Endometrial microvascular endothelial cells (primary cell): ENCODE data around the gene TGFBI. TPM values are rescaled to one million over a fixed set of nuclear protein-coding genes. Genes with fewer than 3 reads are reported as not detected.

Source experiments
- in situ Hi-C: cut with HindIII; loops from 2 replicates; pipeline ENCODE4 v1.10.0; 2017; ENCODE audit warnings: low sequenced_read_pairs, low pct_unique_long_range_greater_than_20kb; ENCODE audit errors: inconsistent ontology term
- total RNA-seq: library from RNA; depleted of rRNA; stranded (reverse); fragments of >200 nt; gene quantifications from one replicate; pipeline ENCODE4 v1.2.3, GENCODE V29; 2015; ENCODE audit errors: inconsistent ontology term

The TGFBI gene
- total RNA-seq, 1 donor from 2014 or later: 124 TPM

DNA sequence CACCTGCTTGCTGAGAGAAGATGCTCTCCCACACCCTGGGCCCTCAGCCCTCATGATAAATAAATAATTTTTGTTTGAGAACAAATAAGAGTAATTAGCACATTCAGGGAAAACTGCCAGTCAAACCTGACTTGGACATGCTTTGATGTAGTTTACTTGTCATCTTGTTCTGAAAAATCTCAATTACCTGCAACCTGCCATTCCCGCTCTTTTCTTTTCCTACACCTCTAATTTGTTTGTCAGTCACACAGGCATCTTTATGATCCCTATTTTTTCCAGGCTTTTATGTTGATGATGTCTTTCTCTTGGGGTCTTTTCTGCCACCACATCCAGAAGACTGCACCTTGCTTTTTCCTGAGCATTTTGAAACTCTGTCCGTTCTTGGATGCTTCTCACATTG is 28.6 kb upstream of the TGFBI start:
- in situ Hi-C loops: no loop called here

DNA sequence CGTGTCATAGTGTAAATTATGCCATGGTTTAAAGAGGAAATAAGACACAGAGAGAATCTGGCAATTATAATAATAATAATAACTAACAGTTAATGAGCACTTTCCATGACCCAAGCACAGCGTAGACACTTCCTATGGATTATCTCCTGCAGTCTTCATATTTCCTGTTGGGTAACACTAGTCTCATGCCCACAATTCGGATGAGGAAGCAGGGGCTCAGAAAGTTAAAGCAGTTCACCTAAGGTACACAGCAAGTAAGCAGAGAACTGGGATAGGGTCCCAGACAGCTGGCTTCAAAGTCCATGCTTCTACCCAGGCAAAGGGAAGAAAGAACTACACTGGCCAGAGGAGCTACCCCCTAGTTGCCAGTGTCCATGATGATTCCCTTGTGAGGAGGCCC is 27.9 kb upstream of the TGFBI start:
- in situ Hi-C loops: no loop called here

DNA sequence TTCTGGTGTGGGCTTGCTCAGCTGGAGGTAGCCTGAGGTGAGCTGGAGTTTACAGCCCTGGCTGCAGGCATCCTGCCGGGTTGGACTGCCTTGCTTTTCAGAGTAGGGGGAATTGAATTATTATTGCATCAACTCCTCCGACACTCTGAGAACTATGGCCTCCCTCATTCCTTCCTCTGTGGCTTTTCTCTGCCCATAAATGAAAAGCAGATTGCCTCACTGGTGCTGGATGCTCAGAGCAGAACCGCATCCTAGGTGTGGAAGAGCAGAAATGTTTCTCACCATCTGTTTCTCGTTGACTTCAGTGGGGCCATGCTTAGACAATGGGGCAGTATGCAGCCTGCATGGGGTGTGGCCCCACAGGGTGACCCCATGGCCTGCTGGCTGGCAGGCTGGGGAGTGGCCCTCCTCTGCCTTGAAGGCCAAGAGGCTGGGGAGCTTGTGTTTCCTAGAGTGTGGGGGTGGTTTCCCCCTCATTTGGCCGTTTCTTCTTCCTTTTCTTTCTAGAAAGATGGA is 27.3 kb upstream of the TGFBI start:
- in situ Hi-C loops: no loop called here

DNA sequence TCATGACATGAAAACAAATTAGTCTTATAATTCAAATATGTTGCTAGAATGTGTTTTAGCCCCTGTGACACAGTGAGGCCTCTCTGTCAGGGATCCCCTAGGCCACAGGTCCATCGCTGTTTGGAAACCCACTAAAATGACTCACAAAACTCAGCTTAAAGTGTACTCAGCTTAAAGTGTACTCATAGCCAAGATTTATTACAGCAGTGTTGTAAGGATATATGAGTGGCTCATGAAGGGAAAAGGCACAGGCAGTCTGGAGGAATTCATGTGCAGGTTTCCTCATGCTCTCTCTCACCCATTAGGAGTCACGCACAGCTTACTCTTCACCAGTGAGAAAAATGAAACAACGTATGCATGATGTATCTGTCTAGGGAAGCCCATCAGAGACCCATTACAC is 24.4 kb upstream of the TGFBI start:
- in situ Hi-C loops: no loop called here

DNA sequence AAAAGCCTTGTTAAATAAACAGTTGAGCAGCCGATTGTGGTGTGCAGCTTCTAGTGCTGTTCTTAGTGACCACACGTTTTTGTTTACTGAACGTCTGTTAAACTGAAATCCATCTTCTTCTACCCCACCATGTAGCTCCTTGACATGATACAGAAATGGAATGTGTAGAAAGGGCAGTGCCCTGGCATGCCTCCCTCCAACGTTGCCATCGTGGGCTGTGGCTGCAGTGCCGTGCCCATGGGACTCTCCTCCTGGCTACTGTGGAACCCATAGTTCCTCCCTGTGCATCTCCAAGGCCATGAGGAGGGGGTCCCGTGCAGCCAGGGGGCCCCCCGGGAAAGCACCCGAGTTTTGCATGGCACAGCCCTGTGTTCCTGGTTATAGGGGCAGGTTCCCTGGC is 23.3 kb upstream of the TGFBI start:
- in situ Hi-C loops: no loop called here

DNA sequence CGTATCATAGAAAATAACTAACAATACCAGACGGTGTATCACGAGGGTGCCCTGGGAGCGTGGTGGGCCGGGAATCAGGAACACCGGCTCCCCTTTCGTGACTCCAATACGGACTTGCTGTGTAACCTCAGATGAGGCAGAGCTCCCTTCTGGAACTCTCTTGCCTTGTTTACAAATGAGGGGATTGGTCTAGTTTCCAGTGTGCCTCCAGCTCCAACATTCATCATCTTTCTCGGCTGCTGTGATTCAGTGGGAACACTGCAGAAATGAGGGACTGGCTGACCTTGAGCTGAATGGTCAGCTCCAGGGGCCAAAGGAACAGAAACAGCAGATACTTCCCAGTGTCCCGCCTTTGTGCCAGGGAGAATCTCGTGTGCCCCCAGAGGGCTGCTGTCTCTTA is 22.6 kb upstream of the TGFBI start:
- in situ Hi-C loops: no loop called here

DNA sequence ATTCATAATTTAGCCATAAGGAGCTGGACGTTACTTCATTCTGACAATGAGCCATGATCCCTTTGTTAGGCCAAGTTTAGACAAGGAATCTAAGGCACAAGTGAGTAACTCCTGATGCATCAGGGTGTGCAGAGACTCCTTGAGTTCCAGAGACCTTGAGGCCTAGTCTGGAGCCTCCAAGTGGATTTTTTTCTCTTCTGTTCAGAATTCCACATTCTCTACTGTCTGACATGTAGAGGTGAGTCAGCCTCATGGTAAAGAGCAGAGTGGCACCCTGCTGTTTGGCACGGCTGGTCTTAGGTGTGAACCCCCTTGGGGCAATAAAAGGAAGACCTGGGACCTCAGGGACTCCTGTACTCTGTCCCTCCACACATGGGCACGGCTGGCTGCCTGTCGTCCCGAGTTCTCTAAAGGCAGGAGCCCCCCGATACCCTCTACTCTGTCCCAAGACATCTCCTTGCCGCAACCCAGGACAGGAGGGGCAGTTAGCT is 22.0 kb upstream of the TGFBI start:
- in situ Hi-C loops: no loop called here

DNA sequence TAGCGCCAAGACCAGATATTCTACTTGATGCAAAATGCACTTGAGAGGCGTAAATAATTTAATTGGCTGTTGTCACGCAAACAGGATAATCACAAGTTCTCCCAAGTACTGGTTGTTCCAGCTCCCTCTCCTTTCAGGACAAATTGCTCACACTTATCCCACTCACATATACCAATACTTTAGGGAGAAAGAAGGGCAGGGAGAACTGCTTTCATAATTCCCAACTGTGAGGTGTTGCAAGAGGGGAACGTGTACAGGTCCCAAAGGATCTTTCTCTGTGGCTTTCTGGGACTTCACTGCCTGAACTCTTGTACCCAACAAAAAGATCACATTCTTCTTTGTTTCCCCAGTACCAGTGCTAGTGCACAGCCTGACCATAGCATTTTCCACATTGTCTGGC is 21.5 kb upstream of the TGFBI start:
- in situ Hi-C loops: no loop called here

DNA sequence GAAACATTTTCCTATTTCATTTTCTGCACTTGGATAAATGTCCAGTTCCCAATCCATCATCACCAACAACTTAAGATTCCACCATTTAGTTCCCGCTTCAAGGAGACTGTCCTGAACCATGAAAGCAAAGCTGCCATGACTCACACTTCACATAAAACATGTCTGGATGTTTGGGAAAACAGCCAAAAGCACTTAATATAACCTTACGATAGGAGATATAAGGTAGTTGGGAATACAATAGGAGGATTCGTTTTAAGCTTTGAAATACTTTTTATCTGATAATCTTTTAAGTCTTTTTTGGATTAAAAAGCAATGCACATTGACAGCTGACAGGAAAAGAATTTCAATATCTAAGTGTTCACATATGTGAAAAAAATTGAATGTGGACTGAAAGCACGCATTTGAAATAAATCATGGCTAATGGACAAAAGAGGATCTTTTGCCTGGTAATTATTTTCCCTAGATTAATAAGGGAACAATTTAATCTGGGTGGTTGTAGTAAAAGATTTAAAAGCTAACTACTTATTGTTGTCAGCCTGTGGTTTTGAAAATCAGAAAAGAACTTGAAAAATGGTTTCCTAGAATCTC is 17.3 kb upstream of the TGFBI start:
- in situ Hi-C loops: no loop called here

DNA sequence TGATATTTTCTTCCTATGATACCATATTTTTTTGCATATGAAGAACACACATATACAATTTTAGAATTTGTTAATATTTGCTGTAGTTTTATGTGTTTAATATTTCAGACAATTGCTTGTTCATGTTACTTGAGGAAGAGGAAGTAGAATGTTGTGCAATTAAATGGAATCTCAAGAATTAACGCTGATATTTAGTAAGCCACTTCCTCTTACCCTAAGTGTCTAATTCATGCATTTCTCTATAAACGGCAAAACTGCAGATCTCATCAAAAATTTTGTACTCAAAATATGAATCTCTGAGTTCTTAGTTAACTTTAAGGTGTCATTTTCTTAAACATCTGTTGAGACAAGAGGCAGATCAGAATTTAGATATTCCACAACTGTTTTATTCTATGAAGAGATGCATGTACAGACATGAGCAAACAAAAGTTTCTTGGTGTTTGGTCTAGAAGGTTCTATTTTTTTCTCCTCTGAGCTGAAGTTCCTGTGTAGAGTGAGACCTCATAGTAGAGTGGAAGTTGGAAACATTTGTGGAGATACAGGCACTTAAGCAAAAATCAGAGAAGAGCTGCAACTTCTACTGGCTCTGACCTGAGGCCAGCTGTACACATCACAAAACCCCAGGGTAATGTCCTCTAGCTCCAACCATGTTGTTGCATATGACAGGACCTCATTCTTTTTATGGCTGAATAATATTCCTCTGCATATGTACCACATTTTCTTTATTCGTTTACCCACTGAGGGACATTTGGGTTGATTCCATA is 16.6 kb upstream of the TGFBI start:
- in situ Hi-C loops: no loop called here

DNA sequence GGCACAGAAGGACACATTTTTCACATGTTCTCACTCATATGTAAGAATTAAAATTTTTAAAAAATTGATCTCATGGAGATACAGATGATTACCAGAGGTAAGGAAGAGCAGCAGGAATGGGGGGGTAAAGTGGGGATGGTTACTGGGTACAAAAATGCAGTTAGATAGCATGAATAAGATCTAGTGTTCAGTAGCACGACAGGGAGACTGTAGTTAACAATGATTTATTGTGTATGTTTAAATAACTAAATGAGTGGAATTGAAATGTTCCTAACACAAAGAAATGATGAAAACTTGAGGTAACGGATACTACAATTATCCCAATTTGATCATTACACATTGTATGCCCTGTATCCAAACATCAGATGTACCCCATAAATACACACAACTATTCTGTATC is 15.2 kb upstream of the TGFBI start:
- in situ Hi-C loops: no loop called here

DNA sequence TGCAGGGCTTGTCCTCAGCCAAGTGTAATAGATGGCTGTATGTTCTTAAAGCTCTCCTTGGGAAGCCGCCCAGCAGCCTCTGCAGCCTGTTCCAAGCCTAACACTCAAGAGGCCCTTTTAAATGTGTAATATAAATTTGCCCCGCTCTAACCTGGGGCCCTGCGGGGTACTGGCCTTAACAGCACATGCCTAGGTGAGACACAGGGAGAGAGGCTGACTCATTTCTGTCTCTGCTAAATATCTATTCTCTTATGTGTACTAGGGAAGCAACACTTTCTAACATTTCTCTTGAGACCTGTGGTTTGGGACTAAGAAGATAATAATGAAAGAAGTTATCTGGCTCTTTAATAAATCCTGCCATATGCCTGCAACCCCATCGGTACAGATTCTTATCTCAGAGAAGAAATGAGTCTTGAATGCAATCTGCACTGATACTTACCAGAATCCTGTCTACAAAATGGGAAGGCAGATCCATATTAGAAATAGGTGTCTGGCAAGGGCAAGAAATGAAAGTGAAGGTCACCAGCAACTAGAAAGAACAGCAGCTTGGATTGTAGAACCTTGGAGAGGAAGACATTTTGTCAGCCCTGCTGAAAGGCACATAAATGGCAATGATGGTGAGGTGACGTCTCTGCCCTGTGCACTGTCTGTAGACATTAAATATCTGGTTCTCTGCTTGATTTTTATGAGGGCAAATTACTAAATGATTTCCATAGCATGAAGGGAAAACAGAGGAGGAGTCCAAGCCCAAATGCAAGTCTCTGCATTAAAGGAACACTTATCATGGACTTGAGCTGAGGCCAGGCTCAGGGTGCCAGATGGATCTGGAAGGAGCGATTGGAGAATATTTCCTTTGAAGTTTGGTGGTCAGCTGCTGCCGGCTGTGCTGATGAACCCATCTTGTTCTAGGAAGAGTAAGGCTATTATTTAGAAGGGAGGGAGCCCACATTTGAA is 14.5 kb upstream of the TGFBI start:
- in situ Hi-C loops: no loop called here

DNA sequence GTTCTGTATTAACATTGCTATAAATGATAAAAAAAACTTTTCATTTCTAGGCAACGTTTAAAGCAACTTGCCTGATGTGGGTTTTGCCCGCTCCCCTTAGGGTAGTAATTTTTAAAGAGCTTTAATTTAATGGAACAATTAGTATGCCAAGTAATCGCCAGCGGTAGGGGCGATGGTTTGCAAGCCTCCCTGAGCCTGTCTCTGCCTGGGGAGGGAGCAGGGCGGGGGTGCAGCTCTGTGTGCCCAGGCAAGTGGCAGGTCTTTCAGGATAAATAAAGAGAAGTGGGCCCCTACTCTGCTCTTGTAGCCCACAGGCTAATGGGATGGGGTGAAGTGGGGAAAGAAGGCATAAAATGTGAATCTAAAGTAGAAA is 13.8 kb upstream of the TGFBI start:
- in situ Hi-C loops: no loop called here

DNA sequence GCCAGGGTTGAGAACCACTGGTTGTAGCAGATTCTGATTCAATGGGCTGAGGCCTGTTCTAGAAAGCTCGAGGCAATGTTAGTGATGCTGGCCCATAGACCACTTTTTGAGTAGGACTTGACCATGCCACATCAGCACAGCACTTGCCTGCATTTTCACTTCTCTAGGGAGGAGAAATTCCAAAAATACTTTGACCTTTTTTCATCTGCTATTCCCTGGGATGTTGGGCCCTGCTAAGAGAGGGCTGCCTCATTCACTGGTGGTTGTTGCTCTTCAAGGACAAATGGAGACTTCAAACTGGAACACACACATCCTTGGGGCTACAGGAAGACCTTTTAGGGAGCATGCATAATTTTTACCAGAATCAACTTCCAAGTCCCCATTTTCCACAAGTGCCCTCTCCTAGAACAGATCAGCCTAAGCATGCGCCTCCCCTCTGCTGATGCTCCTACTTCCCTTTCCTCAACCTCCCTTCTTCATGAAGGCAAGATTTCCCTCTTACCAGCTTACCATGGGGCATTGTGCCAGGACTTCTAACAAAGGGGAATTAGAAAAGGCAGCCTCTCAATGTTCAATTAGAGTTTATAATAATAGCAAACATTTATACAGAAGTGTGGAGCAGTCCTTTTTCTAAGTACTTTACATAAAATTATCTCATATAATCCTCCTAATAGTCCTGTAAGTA is 12.7 kb upstream of the TGFBI start:
- in situ Hi-C loops: no loop called here

DNA sequence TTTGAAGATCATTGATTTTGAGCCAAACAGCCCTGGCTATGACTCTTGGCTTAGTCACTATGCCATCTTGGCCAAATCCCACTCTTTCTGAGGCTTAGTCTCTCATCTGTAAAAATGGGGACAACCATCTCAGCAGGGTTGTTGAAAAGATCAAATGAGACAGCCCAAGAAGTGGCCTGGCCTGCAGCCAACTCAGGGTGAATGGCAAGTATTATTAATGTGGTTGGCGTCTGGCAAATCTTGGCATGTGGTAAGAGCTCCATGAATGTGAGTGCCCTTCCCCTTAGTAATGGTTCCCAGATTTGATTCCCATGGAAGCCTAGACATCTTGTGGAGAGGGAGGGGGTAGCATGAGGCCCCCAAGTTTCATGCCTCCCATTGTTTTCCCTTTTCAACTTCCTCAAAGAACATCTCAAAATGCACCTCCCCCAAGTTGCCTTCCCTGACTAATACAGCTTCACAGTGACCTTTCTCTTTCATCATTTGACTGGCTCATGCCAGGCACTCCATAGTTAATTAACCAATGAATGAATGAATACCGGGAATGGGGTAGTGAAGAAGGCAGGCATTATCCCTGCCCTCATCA is 11.8 kb upstream of the TGFBI start:
- in situ Hi-C loops: no loop called here

DNA sequence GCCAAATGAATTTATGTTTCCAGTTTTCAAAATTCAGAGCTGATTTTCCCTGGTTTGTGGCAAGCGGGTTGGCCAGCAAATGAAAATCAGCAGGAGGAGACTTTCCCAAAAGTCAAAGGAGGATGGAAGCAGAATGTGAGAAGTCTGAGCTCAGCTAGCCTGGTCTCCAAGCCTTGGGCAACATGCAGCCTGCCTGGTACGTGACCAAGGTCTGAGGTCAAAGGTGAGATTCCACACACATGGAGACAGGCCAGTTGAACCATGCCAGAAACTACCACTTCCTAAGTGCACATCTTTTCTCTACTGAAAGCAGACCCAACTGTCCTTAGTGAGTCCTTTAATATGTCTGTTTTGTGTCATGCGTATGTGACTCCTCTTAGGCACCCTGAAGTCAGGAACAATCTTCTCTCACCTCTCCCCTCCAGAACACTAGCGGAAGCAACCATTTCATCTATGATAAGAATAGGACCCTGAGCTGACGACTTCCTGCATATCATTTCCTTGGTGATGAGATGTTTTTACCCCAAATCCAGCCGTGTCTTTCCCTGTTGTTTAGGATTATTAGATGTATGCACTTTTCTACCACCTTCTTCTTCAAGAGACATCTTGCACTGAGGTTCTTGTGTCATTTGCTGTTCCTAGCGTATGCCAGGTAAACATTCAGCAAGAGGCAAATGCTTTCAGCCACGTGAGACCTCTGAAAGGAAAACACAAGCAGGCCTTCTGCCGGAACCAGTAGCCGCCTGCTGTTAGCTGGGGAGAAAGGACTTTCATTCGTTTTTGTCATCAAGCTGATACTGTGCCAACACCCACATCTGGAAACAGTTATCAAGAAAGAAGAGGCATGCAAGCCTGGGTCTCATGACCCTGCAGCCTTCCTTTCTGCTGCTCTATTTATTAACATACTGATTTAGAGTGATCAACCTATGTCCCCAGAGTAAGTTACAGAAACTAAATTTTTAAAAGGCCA is 9.7 kb upstream of the TGFBI start:
- in situ Hi-C loops: no loop called here

DNA sequence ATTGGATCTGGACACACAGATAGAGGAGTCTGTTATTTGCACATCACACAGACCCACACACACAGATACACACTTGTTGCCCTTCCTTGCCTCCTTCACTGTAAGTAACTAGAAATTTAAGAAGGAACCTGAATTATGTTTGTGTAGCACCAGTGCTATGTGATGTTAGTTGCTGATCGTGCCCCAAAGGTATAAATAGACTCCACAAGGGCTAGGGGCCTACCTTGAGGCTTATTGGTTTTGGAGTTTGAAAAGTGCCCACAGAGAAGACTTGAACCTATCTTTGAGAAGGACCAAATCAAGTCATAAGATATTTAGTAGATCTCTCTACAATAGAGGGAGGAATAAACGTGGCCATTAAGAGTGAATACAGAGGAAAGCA is 8.8 kb upstream of the TGFBI start:
- in situ Hi-C loops: no loop called here
